Measurements from ENCODE around the gene CA10. TPM values are rescaled to one million over a fixed set of nuclear protein-coding genes. Genes with fewer than 3 reads are reported as not detected.

The CA10 gene
- total RNA-seq, 1 experiment from 2014 or later = 0.46 TPM

DNA sequence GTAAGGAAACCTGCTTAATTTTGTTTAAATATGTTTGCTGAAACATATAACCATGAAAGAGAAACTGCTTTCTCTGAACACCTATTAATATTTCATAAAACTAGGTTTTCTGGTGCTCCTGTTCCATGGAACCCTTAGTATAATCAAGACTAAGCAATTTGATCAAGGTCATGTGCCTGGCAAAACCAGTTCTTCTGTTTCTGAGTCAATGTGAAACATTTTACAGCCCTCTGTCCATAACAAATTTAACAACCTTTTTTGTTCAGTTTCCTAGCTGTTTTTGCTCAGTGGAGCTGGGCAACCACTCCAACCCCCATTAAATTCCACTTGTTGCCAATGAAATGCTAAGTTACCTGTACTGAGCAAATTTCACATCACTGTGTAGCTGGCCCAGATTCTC is 344.0 kb downstream of the CA10 start:
- H3K27me3 Mint-ChIP-seq (ENCODE audit: low read depth) = no peaks in the 10 kb centered on the region
- H3T11ph ChIP-seq (ENCODE audit: low read length) = no peak overlapping the region
- no peaks in the 10 kb centered on the region for H3K23me2 ChIP-seq (ENCODE audit: insufficient read length, low read depth, low read length, poor library complexity, severe bottlenecking)
- TF ChIP-seq, protein P1, sequence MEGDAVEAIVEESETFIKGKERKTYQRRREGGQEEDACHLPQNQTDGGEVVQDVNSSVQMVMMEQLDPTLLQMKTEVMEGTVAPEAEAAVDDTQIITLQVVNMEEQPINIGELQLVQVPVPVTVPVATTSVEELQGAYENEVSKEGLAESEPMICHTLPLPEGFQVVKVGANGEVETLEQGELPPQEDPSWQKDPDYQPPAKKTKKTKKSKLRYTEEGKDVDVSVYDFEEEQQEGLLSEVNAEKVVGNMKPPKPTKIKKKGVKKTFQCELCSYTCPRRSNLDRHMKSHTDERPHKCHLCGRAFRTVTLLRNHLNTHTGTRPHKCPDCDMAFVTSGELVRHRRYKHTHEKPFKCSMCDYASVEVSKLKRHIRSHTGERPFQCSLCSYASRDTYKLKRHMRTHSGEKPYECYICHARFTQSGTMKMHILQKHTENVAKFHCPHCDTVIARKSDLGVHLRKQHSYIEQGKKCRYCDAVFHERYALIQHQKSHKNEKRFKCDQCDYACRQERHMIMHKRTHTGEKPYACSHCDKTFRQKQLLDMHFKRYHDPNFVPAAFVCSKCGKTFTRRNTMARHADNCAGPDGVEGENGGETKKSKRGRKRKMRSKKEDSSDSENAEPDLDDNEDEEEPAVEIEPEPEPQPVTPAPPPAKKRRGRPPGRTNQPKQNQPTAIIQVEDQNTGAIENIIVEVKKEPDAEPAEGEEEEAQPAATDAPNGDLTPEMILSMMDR (conservative IDR thresholded peaks at IDR 0.05) = no peak
- H3K4me2 ChIP-seq (ENCODE audit: insufficient read depth, insufficient read length, low read length) = no peak overlapping the region
- H2BK20ac ChIP-seq (ENCODE audit: low read depth, low read length, poor library complexity, severe bottlenecking) = no peak overlapping the region
- H3K14ac ChIP-seq (ENCODE audit: insufficient read depth, low read length) = no peak overlapping the region
- H4K20me1 ChIP-seq (ENCODE audit: control insufficient read depth, insufficient read depth, insufficient read length) = no peaks in the 10 kb centered on the region
- H3K18ac ChIP-seq (ENCODE audit: insufficient read length, low read depth, low read length) = no peak overlapping the region
- no peaks in the 10 kb centered on the region for H3K79me2 ChIP-seq (ENCODE audit: insufficient read depth, low read length)
- H3K56ac ChIP-seq (ENCODE audit: insufficient read length, low read depth, low read length) = no peak overlapping the region
- H3K9me3 ChIP-seq (ENCODE audit: control insufficient read depth, low read depth, low read length) = no peaks in the 10 kb centered on the region
- H3K4ac ChIP-seq (ENCODE audit: low read depth, low read length) = no peak overlapping the region
- H3K79me1 ChIP-seq (ENCODE audit: insufficient read depth, low read depth, low read length, poor library complexity, severe bottlenecking) = no peaks in the 10 kb centered on the region
- no peak overlapping the region for H2BK5ac ChIP-seq (ENCODE audit: insufficient read length, low read length)
- H2BK120ac ChIP-seq (ENCODE audit: low read depth, low read length, poor library complexity, severe bottlenecking) = no peak overlapping the region
- no peak overlapping the region for H3K23ac ChIP-seq (ENCODE audit: insufficient read length, low read depth, low read length)
- H4K5ac ChIP-seq (ENCODE audit: insufficient read length, low read depth, low read length) = no peak overlapping the region
- no peak overlapping the region for H2BK15ac ChIP-seq (ENCODE audit: low read depth, low read length)
- H3K36me3 Mint-ChIP-seq (ENCODE audit: insufficient read depth in 1 of 3, low read depth in 3 of 3) = no peaks in the 10 kb centered on the region
- DNase-seq = no peak
- H3K9ac ChIP-seq (ENCODE audit: extremely low read depth, insufficient read length, low read length) = no peak overlapping the region
- no peaks in the 10 kb centered on the region for H3K4me1 ChIP-seq (ENCODE audit: insufficient read depth, low read length)
- no peak overlapping the region for H2AFZ ChIP-seq (ENCODE audit: low read length)
- no peak overlapping the region for H2AK5ac ChIP-seq (ENCODE audit: insufficient read length, low read length)
- H3K4me3 Mint-ChIP-seq = no peak overlapping the region
- no peaks in the 10 kb centered on the region for H3K9me3 Mint-ChIP-seq
- peaks cover 3 to 6% of the 10 kb centered on the region in 2 experiments; a peak in 2 of 4 replicates for H3K4me1 Mint-ChIP-seq
- H4K8ac ChIP-seq (replicated peaks; ENCODE audit: insufficient read length, low read depth, low read length) = no peak overlapping the region
- no peak overlapping the region for H3K27ac ChIP-seq (ENCODE audit: insufficient read length, low read depth, low read length)
- no peak overlapping the region for H4K91ac ChIP-seq (ENCODE audit: insufficient read length, low read depth, low read length)
- no peaks in the 10 kb centered on the region for H3K27me3 ChIP-seq (ENCODE audit: insufficient read depth, low read length)
- 0 out of 7 replicates have a peak overlapping the region, but pooled peaks of 1 of the 3 experiments have one; percentile 39 for H3K27ac Mint-ChIP-seq
- no peak overlapping the region for H2BK12ac ChIP-seq (ENCODE audit: insufficient read length, low read depth, low read length)

Data from H9 (cell line).